CD4-positive, alpha-beta T cell treated with Interleukin-17A for 4 hours (primary cell): ENCODE results near the gene ZFHX3.

Experiments used
- DNase-seq: peaks from one replicate; pipeline ENCODE4 v3.0.0-alpha.2; 2020; ENCODE audit warnings: mixed read lengths

Gene ZFHX3

GRCh38 chr16:72785886-72786285, 262.0 kb downstream of the ZFHX3 start:
- no peak for DNase-seq

- no peak for DNase-seq
Measured at GRCh38 chr16:72785171-72785570, 262.8 kb downstream of the ZFHX3 start.

- DNase-seq = no peak
Measured at GRCh38 chr16:72783716-72784318, 264.1 kb downstream of the ZFHX3 start.

GRCh38 chr16:72769876-72770275, 278.1 kb downstream of the ZFHX3 start:
- DNase-seq = no peak

GRCh38 chr16:72768591-72768990, 279.3 kb downstream of the ZFHX3 start:
- DNase-seq = no peak

GRCh38 chr16:72766506-72766905, 281.4 kb downstream of the ZFHX3 start:
- no peak for DNase-seq

- no peak for DNase-seq
Measured at GRCh38 chr16:72764015-72764654, 283.8 kb downstream of the ZFHX3 start.

- no peak for DNase-seq
Measured at GRCh38 chr16:72760581-72760980, 287.3 kb downstream of the ZFHX3 start.

- DNase-seq = no peak
Measured at GRCh38 chr16:72753881-72754280, 294.0 kb downstream of the ZFHX3 start.

GRCh38 chr16:72752004-72752695, 295.8 kb downstream of the ZFHX3 start:
- DNase-seq = no peak

- DNase-seq = no peak
Measured at GRCh38 chr16:72751076-72751475, 296.9 kb downstream of the ZFHX3 start.

- no peak for DNase-seq
Measured at GRCh38 chr16:72749091-72749490, 298.8 kb downstream of the ZFHX3 start.

GRCh38 chr16:72744076-72744793, 303.7 kb downstream of the ZFHX3 start:
- DNase-seq = no peak

GRCh38 chr16:72743011-72743761, 304.7 kb downstream of the ZFHX3 start:
- no peak for DNase-seq

GRCh38 chr16:72740347-72740746, 307.6 kb downstream of the ZFHX3 start:
- no peak for DNase-seq

- DNase-seq = no peak
Measured at GRCh38 chr16:72739577-72739976, 308.4 kb downstream of the ZFHX3 start.

- no peak for DNase-seq
Measured at GRCh38 chr16:72736074-72736473, 311.9 kb downstream of the ZFHX3 start.
